CD14-positive monocyte (primary cell): ENCODE data around the gene CAPN11. TPM values are rescaled to one million over a fixed set of nuclear protein-coding genes. Genes with fewer than 3 reads are reported as not detected.

Experiments used
- DNase-seq, 3 donors: peaks; one replicate each; pipeline ENCODE4 v3.0.0-alpha.2; 2011 to 2022
- H2AFZ ChIP-seq: 2 replicates; pipeline ENCODE4 v1.6.0; 2012; ENCODE audit warnings: mild to moderate bottlenecking, low read depth, low read length, inconsistent platforms; ENCODE audit not compliant: insufficient read depth, poor library complexity, severe bottlenecking
- H3K27ac ChIP-seq, 2 donors: 1 replicate in 1 of 2; 2 replicates in 1 of 2; pipeline ENCODE4 v1.5.1; 2012 to 2013; ENCODE audit warnings: low read length in 2 of 2, control low read depth in 1 of 2, inconsistent platforms in 1 of 2, low read depth in 1 of 2, mild to moderate bottlenecking in 1 of 2
- H3K27me3 ChIP-seq, 2 donors: one replicate each; pipeline versions ENCODE4 v1.6.0 to v1.6.1; 2011 to 2013; ENCODE audit warnings: low read length in 2 of 2; ENCODE audit not compliant: control insufficient read depth in 2 of 2, insufficient read depth in 2 of 2
- H3K36me3 ChIP-seq, 2 donors: replicated peaks in 1 of 2; 1 replicate in 1 of 2; 2 replicates in 1 of 2; pipeline versions ENCODE4 v1.5.1 to v1.6.1; 2012 to 2013; ENCODE audit warnings: low read length in 2 of 2, control low read depth in 1 of 2, inconsistent platforms in 1 of 2, mild to moderate bottlenecking in 1 of 2; ENCODE audit not compliant: insufficient read depth in 2 of 2, control insufficient read depth in 1 of 2
- H3K4me1 ChIP-seq, 2 donors: 1 replicate in 1 of 2; 2 replicates in 1 of 2; pipeline versions ENCODE4 v1.5.1 to v1.6.1; 2012 to 2013; ENCODE audit warnings: low read length in 2 of 2, control low read depth in 1 of 2, inconsistent platforms in 1 of 2, mild to moderate bottlenecking in 1 of 2, moderate library complexity in 1 of 2; ENCODE audit not compliant: insufficient read depth in 2 of 2, control insufficient read depth in 1 of 2
- H3K4me2 ChIP-seq: replicated peaks from 2 replicates; pipeline ENCODE3; 2012; ENCODE audit warnings: low read length, moderate library complexity, mild to moderate bottlenecking; ENCODE audit not compliant: poor library complexity, severe bottlenecking; ENCODE audit errors: extremely low read depth
- H3K4me3 ChIP-seq, 3 experiments: fragments of 200-600 bp in 1 of 3; sonication (generic) in 1 of 3; replicated peaks in 1 of 3; 1 replicate in 2 of 3; 2 replicates in 1 of 3; pipeline ENCODE4 v1.5.1; 2011 to 2013; ENCODE audit warnings: low read length in 3 of 3, mild to moderate bottlenecking in 3 of 3, control low read depth in 2 of 3, low read depth in 2 of 3, inconsistent platforms in 1 of 3, moderate library complexity in 1 of 3
- H3K79me2 ChIP-seq: 2 replicates; pipeline ENCODE4 v1.6.0; 2012; ENCODE audit warnings: mild to moderate bottlenecking, control low read depth, inconsistent platforms, low read length, moderate library complexity; ENCODE audit not compliant: insufficient read depth
- H3K9ac ChIP-seq: 2 replicates; pipeline ENCODE4 v1.6.0; 2017; ENCODE audit warnings: low read length, mild to moderate bottlenecking; ENCODE audit not compliant: insufficient read depth, poor library complexity, severe bottlenecking
- H3K9me3 ChIP-seq, 2 donors: replicated peaks in 1 of 2; 1 replicate in 1 of 2; 2 replicates in 1 of 2; pipeline versions ENCODE4 v1.5.1 to v1.6.1; 2012 to 2013; ENCODE audit warnings: low read length in 2 of 2, control low read depth in 1 of 2; ENCODE audit not compliant: control insufficient read depth in 1 of 2, insufficient read depth in 1 of 2
- H4K20me1 ChIP-seq: 2 replicates; pipeline ENCODE4 v1.6.0; 2012; ENCODE audit warnings: mild to moderate bottlenecking, low read length, control low read depth, moderate library complexity; ENCODE audit not compliant: insufficient read depth
- H3K27ac Mint-ChIP-seq, 7 donors: one replicate each; pipeline ENCODE4 v1.8.0; 2020; ENCODE audit warnings: mild to moderate bottlenecking in 7 of 7, mixed read lengths in 7 of 7, moderate library complexity in 6 of 7, inconsistent platforms in 2 of 7
- H3K27me3 Mint-ChIP-seq, 3 donors: one replicate each; pipeline ENCODE4 v1.8.0; 2021 to 2022; ENCODE audit warnings: low read depth in 3 of 3, mild to moderate bottlenecking in 3 of 3, mixed read lengths in 3 of 3, moderate library complexity in 3 of 3, inconsistent platforms in 1 of 3
- H3K36me3 Mint-ChIP-seq, 2 donors: one replicate each; pipeline ENCODE4 v1.8.0; 2020; ENCODE audit warnings: mixed read lengths in 2 of 2, inconsistent platforms in 1 of 2, mild to moderate bottlenecking in 1 of 2
- H3K4me1 Mint-ChIP-seq: one replicate; pipeline ENCODE4 v1.8.0; 2020; ENCODE audit warnings: mild to moderate bottlenecking, mixed read lengths
- H3K4me3 Mint-ChIP-seq, 2 donors: one replicate each; pipeline ENCODE4 v1.8.0; 2020; ENCODE audit warnings: mild to moderate bottlenecking in 2 of 2, mixed read lengths in 2 of 2, moderate library complexity in 1 of 2
- H3K9me3 Mint-ChIP-seq, 7 donors: one replicate each; pipeline ENCODE4 v1.8.0; 2020 to 2022; ENCODE audit warnings: mixed read lengths in 7 of 7, mild to moderate bottlenecking in 6 of 7, moderate library complexity in 6 of 7, inconsistent platforms in 2 of 7
- WGBS: methylation state at CpG from one replicate; pipeline ENCODE4 v1.1.5; 2013; ENCODE audit warnings: missing lambda C conversion rate; ENCODE audit not compliant: insufficient coverage; 5-methylcytosine and 5-hydroxymethylcytosine counted together
- intact Hi-C, 2 donors: fragments of 100-400 bp; cut with micrococcal nuclease; formaldehyde crosslinking; loops; one replicate each; pipeline versions ENCODE4 v1.15.0 to v1.15.1; 2023
- polyA plus RNA-seq, 3 donors: library from polyadenylated mRNA; depleted of rRNA in 1 of 3; unstranded in 2 of 3; stranded (reverse) in 1 of 3; fragments of 300-500 nt in 2 of 3; fragments of >200 nt in 1 of 3; fragmentation: Illumina TruSeq in 2 of 3; gene quantifications; 1 replicate in 2 of 3; 2 replicates in 1 of 3; pipeline ENCODE4 v1.2.3, GENCODE V29; 2012 to 2021
- TF ChIP-seq, protein P1 (sequence below): fragments of 200-600 bp; IDR thresholded peaks from one replicate; pipeline ENCODE4 v1.8.0; 2022; ENCODE audit warnings: antibody characterized with exemption, mild to moderate bottlenecking

The CAPN11 gene
- polyA plus RNA-seq, 3 donors, result 0.11 TPM; not detected in 2

DNA sequence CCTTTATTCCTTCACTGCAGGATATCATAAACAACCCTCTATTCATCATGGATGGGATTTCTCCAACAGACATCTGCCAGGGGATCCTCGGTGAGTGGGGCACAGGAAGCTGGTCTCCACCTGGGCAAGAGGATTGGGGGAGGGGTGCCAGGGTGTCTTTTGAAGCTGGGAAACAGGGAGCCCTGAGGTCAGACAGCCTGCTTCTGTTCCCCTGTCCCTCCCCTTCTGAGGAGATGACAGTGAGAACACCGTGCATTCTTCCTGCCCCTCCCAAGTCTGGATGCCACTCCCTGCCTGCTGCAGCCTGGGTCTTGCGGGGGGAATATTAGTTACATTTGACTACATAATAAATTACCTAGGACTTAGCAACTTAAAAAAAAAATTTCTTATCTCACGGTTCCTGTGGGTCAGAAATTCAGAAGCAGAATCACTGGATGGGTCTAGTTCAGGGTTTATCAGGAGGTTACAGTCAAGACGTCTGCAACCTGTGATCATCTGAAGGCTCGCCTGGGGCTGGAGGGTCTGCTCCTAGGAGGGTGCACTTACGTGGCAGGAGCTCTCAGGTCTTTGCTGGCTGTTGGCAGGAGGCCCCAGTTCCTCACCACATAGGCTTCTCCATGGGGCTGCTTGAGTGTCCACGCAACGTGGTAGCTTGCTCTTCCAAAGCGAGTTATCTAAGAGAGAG lies 11.4 kb downstream of the CAPN11 start:
- Histone ChIP-seq H3K27me3 (no peaks in the 10 kb centered on the region), H3K4me3 (no peak overlapping the region), H3K27ac (no peak overlapping the region), H4K20me1 (no peaks in the 10 kb centered on the region), H3K4me1 (peaks cover 0 to 6% of the 10 kb centered on the region in 2 donors), H3K36me3 (no peaks in the 10 kb centered on the region), H3K9me3 (no peaks in the 10 kb centered on the region), H3K4me2 (no peak overlapping the region), H2AFZ (no peak overlapping the region), H3K79me2 (no peaks in the 10 kb centered on the region), H3K9ac (no peak overlapping the region)
- H3K4me1 Mint-ChIP-seq, result peaks cover 13% of the 10 kb centered on the region
- no peak overlapping the region for H3K27ac Mint-ChIP-seq
- no peak overlapping the region for H3K4me3 Mint-ChIP-seq
- H3K36me3 Mint-ChIP-seq, result no peaks in the 10 kb centered on the region
- TF ChIP-seq, protein P1, sequence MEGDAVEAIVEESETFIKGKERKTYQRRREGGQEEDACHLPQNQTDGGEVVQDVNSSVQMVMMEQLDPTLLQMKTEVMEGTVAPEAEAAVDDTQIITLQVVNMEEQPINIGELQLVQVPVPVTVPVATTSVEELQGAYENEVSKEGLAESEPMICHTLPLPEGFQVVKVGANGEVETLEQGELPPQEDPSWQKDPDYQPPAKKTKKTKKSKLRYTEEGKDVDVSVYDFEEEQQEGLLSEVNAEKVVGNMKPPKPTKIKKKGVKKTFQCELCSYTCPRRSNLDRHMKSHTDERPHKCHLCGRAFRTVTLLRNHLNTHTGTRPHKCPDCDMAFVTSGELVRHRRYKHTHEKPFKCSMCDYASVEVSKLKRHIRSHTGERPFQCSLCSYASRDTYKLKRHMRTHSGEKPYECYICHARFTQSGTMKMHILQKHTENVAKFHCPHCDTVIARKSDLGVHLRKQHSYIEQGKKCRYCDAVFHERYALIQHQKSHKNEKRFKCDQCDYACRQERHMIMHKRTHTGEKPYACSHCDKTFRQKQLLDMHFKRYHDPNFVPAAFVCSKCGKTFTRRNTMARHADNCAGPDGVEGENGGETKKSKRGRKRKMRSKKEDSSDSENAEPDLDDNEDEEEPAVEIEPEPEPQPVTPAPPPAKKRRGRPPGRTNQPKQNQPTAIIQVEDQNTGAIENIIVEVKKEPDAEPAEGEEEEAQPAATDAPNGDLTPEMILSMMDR, result no peak
- WGBS, result 90% methylated on average over 2 of the region's 10 CpGs
- no peak for DNase-seq
- intact Hi-C loops, result loop anchor here (5.0 kb wide), 2 partner anchors 67 to 87 kb away; partner anchors contain the start of gene SLC35B2 (in 1 of the 2)
- peaks cover 0 to 2% (median 0%) of the 10 kb centered on the region in 7 donors for H3K9me3 Mint-ChIP-seq
- H3K27me3 Mint-ChIP-seq, result peaks cover 7 to 14% (median 8%) of the 10 kb centered on the region in 3 donors

DNA sequence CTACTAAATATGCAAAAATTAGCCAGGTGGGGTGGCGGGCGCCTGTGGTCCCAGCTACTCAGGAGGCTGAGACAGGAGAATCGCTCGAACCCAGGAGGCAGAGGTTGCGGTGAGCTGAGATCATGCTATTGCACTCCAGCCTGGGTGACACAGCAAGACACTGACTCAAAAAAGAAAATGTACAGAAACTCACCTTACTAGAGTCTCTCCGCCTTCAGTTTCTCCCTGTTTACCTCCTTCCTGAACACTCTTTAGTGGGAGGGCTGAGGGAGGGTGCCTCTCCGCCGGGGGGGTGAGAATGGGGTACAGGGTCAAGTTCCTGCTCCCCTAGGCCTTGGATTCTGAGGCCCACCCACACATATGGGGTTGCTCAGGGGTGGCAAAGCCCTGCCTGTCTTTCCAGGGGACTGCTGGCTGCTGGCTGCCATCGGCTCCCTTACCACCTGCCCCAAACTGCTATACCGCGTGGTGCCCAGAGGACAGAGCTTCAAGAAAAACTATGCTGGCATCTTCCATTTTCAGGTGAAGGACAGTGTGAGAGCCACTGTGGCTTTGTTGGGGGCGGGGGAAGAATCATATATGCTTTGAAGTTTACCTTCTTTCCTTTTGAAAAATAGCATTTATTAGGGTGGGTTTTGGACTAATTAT lies 13.4 kb downstream of the CAPN11 start:
- 70% methylated on average over 8 of the region's 12 CpGs for WGBS
- no peaks in the 10 kb centered on the region for H3K36me3 Mint-ChIP-seq

More for the DNA sequence above, 13.4 kb downstream of the CAPN11 start:
- Histone ChIP-seq H3K27ac (no peak overlapping the region), H3K4me1 (peaks cover 8 to 9% of the 10 kb centered on the region in 2 donors), H4K20me1 (no peaks in the 10 kb centered on the region), H3K36me3 (no peaks in the 10 kb centered on the region), H3K9ac (no peak overlapping the region), H3K4me3 (no peak overlapping the region), H3K4me2 (no peak overlapping the region), H3K79me2 (no peaks in the 10 kb centered on the region), H3K9me3 (no peaks in the 10 kb centered on the region), H2AFZ (no peak overlapping the region), H3K27me3 (no peaks in the 10 kb centered on the region)
- Mint-ChIP-seq H3K27me3 (peaks cover 9 to 12% (median 9%) of the 10 kb centered on the region in 3 donors), H3K4me1 (peaks cover 15% of the 10 kb centered on the region), H3K27ac (no peak overlapping the region), H3K9me3 (peaks cover 0 to 2% (median 0%) of the 10 kb centered on the region in 7 donors), H3K4me3 (no peak overlapping the region)
- TF ChIP-seq, protein P1, result no peak
- intact Hi-C loops, result loop anchor here (1.0 to 5.0 kb wide), 5 partner anchors 65 to 167 kb away; partner anchors contain the start of gene SLC35B2 (in 1 of the 2)
- DNase-seq, result no peak
